H54 (cell line): ENCODE results near the gene SPINK4.

Experiments used
- DNase-seq: peaks from one replicate; pipeline ENCODE4 v3.0.0; 2011; ENCODE audit warnings: low spot score, mixed read lengths; ENCODE audit not compliant: insufficient read length
- FAIRE-seq: peaks from 3 replicates; lab custom pipeline; 2011; peaks lifted over from hg19 to GRCh38; lab: Jason Lieb, UNC
- POLR2A ChIP-seq: IDR thresholded peaks from 2 replicates; pipeline ENCODE4 v1.6.1; 2011; ENCODE audit warnings: low read depth, mild to moderate bottlenecking, low read length

The SPINK4 gene

DNA sequence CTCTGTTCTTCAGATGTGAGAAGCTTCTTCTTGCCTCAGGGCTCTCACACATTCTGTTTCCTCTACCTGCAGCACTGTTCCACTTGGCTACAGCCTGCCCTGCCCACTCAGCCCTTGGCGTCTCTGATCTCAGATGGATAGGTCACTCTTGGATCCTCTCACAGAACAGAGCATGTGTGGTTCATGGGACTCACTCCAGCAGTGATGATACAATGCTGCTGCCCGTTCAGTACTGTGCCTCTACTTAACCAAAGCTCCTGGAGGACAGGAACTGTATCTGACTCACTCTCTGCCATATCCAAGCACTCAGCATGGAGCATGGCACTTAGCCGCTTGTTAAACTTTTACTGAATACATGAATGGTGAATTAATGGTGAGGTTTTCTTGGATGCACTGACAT lies 3.4 kb upstream of the SPINK4 start:
- DNase-seq (no peak), FAIRE-seq (no peak)
- no peak for TF ChIP-seq POLR2A

DNA sequence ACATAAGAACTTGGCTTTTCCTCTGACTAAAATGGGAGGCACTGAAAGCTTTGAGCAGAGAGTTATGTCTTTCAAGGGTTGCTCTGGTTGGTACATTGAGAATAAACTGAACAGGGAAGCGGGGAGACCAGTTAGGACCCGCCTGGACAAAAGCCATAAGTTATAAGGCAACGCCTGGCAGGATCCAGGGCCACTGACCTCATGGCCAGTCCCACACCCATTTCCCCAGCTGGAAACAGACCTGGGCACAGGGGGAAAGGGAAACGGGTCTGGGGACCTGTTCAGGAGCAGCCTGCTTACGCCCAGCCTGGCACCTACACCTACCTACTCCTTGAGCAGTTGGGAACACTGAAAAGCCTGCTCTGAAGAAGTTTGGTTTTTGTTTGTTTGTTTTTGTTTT lies 1.3 kb downstream of the SPINK4 start:
- no peak for DNase-seq
- no peak for TF ChIP-seq POLR2A
- no peak for FAIRE-seq

DNA sequence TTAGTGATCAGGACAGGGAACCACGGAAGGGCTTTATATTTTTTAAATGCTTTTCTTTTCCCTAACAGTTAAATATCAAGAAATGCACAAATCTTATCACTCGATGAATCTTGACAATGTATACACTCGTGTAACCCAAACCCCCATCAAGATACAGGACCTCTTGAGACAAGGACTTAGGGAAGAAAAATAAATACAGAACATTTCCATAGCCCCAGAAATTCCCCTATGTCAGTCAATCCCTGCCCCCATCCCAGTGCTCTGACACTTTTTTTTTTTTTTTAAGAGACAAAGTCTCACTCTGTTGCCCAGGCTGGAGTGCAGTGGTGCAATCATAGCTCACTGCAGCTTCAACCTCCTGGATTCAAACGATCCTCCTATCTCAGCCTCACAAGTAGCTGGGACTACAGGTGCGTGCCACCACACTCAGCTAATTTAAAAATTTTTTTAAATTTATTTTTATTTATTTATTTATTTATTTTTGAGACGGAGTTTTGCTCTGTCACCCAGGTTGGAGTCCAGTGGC lies 2.7 kb downstream of the SPINK4 start:
- FAIRE-seq, result no peak
- TF ChIP-seq POLR2A, result no peak
- DNase-seq, result no peak

DNA sequence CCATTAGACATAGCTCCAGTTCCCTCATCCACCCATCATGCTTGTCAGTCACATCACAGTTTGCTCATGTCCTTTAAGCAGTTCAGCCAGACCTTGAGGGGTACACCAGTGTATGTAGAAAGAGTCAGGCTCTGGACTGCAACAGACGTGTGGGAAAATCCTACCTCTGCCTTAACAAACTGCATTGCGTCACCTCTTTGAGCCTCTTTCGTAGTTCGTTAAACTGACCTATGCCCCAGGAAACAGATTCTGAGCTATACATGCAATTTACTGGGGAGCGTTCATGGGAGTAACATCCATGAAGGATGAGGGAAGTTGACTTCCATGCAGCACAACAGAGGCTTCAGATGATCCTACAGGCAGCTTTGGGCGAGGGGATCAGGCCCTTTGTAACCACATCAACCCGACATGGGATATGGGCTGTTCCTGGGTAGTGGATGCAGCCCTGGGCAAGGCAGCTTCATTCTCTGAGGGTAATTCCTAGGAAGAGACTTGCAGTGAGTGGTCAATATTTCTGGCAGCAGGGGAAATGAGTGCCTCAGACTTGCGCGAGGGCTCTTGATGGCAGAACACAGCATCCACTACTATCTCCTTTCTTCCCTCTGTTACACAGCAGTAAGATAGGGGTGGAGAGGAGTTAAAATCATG lies 4.3 kb downstream of the SPINK4 start:
- DNase-seq, result no peak
- TF ChIP-seq POLR2A, result no peak
- no peak for FAIRE-seq

DNA sequence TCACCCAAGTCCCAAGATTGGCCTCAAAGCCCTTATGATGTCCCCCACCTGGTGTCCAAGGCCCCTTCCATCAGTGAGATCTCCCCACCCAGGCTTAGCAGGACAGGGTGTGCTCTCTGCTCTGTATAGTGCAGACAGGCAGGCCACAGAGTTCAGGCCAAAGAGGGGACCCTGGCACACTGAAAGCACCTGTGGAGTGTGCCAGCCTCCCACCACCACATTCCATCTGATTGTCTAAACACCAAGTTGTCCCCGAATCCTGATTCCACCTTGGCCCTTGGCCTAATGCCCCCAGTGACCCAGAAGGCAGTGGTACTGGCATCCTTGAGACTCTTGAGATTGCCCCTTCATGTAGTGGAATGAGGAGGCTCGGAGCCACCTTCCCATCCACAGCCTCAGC lies 5.4 kb downstream of the SPINK4 start:
- no peak for TF ChIP-seq POLR2A
- DNase-seq (no peak), FAIRE-seq (no peak)

DNA sequence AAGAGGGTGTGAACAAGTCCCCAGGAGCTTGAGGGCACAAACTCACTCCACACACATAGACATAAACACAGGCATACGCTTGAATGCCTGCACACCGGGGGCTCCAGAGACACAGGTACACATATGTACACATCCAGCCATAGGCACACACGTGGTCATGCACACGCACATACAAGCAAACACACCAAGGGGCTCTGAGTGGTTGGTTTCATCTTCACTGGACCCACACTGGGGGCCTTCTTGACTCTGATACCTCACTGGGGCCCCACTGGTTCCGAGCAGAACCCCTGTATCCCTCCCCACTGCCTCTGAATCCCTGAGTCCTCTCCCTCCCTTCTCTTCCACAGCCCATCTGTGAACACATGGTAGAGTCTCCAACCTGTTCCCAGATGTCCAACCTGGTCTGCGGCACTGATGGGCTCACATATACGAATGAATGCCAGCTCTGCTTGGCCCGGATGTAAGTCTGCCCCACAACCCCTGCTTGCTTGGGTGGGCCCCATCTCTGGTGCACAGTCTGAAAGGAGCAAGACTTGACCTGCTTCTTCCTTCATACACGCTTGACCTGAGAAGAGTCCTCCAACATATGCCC lies 6.4 kb downstream of the SPINK4 start:
- FAIRE-seq (no peak), DNase-seq (no peak)
- no peak for TF ChIP-seq POLR2A

DNA sequence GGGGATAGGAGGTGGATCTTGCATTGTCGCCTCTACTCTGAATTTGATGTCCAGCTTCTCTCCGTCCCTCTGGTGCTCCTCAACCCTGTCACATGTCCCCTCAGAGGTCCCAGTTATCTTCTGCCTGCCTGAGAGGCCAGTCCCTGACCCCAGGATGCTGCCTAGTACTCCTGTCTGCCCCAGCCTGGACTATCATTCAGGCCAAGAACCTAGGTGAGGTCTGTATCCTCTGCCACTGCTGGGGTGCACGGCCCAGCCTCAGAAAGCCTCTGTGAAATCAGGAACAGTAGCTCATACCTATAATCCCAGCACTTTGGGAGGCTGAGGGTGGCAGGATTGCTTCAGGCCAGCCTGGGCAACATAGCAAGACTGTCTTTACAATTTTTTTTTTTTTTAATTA lies 8.6 kb downstream of the SPINK4 start:
- no peak for FAIRE-seq
- no peak for DNase-seq

DNA sequence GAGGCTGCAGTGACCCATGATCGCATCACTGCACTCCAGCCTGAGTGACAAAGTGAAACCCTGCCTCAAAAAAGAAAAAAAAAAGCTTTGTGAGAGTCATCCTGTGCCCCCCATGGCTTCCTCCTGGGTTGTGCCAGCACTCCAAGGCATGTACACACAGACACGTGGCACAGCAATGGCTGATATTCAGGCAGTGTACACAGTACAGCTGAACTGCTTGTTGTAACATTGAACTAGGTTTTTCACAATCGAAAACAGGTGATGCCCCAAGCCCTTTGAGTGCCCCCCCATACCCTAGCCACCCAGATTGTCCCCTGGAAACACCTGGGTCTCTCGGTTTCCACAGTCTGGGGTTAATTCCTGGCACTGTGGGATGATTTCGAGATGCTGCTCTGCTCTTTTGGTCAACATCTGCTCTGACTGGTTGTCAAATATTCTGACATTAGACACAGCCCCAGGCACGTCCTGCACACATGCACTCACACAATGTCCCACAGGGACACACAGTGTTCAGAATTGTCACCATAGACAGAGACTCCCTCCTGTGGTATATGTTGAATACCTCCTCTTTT lies 9.2 kb downstream of the SPINK4 start:
- FAIRE-seq (no peak), DNase-seq (no peak)
- no peak for TF ChIP-seq POLR2A

More for the DNA sequence above, 8.6 kb downstream of the SPINK4 start:
- no peak for TF ChIP-seq POLR2A

DNA sequence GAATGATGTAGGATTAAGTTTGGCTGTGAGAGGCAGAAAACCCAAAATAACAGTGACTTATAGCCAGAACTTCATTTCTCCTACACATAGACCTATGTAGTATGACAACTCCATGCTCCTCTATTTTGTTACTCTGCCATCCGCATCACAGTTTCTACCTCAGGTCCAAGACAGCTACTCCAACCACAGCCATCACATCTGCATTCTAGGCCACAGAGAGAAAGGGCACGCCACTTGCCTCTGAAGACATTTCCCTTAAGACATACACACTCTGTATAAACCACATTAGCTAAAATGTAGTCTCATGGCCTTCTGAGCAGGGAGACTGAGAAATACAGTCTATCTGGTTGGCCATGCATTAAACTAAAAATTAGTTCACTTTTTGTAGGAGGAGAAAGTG lies 10.0 kb downstream of the SPINK4 start:
- DNase-seq (no peak), FAIRE-seq (no peak)
- TF ChIP-seq POLR2A, result no peak

DNA sequence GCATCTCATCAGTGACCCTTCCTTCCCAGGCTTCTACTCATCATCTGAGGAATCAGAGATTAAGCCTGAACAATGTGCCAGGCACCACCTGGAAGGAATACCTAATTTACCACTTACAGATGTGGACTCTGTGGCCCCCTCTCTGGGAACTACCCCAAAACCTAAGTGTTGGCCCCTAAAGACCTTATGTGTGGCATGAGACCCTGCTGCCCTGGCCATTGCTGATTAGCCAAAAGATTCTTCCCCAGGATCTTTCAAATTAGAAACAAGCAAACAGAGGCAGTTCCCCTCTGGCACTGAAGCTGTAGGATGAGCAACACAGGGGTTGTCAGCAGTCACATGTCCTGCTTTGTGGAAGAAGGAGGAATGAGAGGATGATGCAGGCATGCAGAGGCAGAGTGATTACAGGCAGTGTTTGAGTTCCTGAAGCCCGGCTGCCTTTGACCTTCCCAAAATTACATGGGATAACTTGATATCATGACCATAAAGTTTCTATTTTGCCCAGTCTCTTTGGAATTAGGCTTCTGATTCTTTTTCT lies 10.6 kb downstream of the SPINK4 start:
- FAIRE-seq (no peak), DNase-seq (no peak)
- no peak for TF ChIP-seq POLR2A

DNA sequence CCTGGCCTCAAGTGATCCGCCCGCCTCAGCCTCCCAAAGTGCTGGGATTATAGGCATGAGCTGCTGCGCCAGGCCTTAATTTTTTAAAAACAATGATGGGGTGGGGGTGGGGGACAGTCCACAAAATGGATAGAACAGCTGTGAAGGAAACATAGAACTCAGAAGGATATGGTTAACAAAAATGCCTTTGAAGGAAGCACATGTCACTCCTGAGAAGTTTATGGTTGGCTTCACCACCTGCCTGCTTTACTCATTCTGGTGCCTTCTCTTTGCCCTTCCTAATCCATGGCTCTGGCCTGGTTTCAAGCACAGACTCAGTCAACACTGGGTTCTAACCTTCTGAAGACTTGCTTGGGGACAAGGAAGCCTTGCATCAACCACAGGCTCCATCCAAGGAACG lies 14.2 kb downstream of the SPINK4 start:
- DNase-seq (no peak), FAIRE-seq (no peak)
- no peak for TF ChIP-seq POLR2A

DNA sequence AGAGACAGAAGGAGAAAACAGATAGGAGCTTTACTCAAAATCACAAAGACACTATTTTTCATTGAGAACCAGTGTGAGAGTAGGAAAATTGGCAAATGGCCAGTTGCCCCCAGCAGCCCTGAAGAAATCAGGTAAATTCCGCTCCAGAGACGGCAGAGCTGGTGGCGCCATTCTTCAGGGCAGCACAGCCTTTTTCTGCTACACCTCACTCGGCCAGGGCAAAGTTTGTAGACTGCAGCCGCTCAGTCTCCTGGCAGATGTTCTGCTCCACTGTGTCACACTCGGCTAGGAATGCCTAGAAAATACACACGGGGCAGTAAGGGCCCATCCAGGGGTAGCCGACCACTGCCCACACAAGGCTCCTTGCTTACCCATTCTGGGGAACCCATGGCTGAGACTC lies 15.0 kb downstream of the SPINK4 start:
- no peak for DNase-seq
- TF ChIP-seq POLR2A, result no peak
- no peak for FAIRE-seq

DNA sequence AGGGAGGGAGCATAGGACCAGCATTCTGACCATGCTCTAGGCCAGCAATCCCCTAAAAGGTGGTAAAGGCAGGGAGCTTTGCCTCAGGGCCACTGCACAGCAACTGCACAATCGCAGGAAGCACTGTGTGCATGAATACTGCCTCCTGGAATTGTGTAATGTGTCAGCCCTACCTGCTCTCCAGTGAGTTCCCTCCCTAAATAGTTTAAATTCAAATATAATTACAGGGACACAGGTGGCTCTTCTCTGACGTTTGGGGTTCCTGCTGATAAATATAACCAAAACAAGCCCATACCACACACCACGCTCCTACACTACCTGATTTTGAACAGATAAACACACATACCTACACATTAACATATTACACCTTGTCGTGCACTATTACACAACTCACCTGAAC lies 15.5 kb downstream of the SPINK4 start:
- no peak for FAIRE-seq

DNA sequence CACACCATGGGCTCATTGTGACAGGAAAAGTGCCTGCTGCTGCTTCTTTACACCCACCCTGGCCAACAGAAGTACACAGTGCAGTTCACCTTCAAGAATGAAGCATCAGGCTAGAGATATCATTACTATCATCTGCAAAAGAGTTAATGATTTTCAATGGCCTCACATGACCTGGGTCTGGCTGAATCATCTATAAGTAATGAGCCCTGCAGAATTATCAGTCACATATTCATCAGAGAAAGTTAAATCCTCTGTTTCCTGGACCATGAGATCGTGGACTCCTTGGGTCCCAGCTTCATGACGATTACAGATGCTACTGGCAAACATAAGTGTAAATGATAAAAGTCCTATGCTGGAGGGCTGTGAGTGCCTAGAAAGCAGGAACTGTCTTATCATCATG lies 16.3 kb downstream of the SPINK4 start:
- FAIRE-seq, result no peak
- no peak for TF ChIP-seq POLR2A
- DNase-seq, result no peak

More for the DNA sequence above, 15.5 kb downstream of the SPINK4 start:
- DNase-seq, result no peak
- TF ChIP-seq POLR2A, result no peak
